ENCODE data around the gene HDLBP.

The HDLBP gene

GRCh38 chr2:241241669-241242068 is 73.8 kb downstream of the HDLBP start:
- TF ChIP-seq JUND (IDR thresholded peaks at IDR 0.05; ENCODE audit: low read depth) = no peak
- no peak for DNase-seq (ENCODE audit: low read depth in 1 of 2, low spot score in 1 of 2)
- in situ Hi-C loops (cut with HindIII; ENCODE audit: low pct_unique_long_range_greater_than_20kb, low sequenced_read_pairs) = no loop called here

DNA sequence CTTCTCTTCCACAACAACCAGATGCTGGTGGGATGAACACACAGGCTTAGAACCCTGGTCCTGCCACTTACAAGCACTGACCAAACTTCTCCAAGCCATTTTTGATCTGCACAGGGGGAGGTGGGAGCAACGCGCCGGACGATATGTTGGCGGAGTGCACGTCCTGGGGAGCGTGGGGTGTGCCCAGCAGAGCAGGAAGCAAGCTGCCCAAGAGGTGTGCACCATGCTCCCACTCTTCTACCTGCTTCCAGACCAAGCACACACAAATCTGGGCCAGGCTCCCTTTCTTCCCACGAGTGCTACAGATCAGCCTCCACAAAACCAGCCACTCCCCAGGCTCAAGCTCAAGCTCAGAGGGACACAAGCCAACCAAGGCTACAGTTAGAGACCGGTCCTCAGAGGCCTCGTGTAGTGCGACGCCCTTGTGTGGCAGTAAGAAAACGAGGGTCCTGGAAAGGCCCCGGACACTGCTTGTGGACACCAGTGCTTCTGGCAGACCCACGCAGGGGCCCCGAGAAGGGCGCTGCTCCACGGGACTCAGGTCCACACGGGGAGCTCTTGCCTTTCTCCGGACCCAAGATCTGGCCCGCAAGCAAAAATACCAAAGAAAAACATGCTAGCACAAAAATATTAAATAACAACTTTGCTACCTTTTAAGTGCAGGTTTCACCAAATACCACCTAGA is 75.0 kb downstream of the HDLBP start:
- TF ChIP-seq JUND (IDR thresholded peaks at IDR 0.05; ENCODE audit: low read depth) = no peak
- no peak for DNase-seq (ENCODE audit: low read depth in 1 of 2, low spot score in 1 of 2)
- in situ Hi-C loops (cut with HindIII; ENCODE audit: low pct_unique_long_range_greater_than_20kb, low sequenced_read_pairs) = no loop called here

DNA sequence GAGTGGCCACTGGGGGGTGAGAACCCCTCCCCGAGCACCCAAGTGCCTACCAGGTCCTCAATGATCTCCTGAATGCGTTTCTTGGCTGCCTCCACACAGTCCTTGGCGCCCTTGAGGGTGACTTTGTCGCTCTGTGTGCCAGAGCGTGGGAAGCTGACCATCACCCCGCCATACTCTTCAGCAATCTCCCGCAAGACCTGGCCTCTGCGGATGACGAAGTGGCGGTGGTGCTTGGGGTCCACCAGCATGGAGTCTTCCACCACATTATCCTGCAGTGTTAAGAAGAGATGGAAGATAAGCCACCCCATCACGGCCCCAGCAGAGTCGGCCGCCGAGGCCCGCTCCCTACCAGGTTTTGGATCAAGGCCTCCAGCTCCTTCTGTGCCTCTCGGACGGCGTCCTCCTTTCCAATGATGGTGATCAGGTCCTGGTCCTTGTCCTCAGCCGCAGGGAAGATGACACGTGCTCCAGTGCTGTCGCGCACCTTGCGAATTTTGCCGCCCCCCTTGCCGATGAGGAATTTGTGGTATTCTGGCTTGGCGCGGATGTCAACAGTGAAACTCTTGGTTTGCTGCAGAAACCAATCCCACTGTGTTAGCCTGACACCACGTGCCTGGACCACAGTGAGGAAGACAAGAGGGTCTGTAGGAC is 75.8 kb downstream of the HDLBP start:
- DNase-seq (ENCODE audit: low read depth in 1 of 2, low spot score in 1 of 2) = no peak

DNA sequence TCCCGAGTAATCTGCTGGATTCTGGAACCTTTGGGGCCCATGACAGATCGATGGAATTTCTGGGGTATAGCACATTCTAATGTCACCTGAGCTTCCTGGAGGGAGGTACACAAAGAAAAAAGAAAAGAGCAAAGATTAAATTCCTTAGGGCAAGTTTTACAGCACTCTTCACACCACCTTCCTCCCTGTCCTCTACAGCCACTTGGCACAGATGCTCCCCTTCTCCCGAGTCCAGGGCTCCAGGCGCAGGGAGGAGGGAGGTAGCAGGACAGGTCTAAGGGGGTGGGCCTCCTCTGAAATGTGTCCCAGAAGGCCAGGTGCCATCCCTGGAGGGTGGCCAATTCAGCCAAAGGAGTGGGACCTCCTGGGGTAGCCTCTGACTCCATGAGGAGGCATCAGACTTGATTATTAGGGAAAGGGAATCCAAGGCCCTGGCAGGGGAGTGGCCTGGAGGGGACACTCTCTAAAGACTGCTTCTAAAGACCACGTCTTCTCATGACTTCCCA is 76.7 kb downstream of the HDLBP start:
- DNase-seq (ENCODE audit: low read depth in 1 of 2, low spot score in 1 of 2) = no peak
- in situ Hi-C loops (cut with HindIII; ENCODE audit: low pct_unique_long_range_greater_than_20kb, low sequenced_read_pairs) = no loop called here
- TF ChIP-seq JUND (IDR thresholded peaks at IDR 0.05; ENCODE audit: low read depth) = no peak

More for the DNA sequence above, 75.8 kb downstream of the HDLBP start:
- in situ Hi-C loops (cut with HindIII; ENCODE audit: low pct_unique_long_range_greater_than_20kb, low sequenced_read_pairs) = no loop called here
- TF ChIP-seq JUND (IDR thresholded peaks at IDR 0.05; ENCODE audit: low read depth) = no peak

GRCh38 chr2:241237949-241238371 is 77.5 kb downstream of the HDLBP start:
- TF ChIP-seq JUND (IDR thresholded peaks at IDR 0.05; ENCODE audit: low read depth) = no peak
- DNase-seq (ENCODE audit: low read depth in 1 of 2, low spot score in 1 of 2) = no peak
- in situ Hi-C loops (cut with HindIII; ENCODE audit: low pct_unique_long_range_greater_than_20kb, low sequenced_read_pairs) = no loop called here

GRCh38 chr2:241237047-241237446 is 78.4 kb downstream of the HDLBP start:
- in situ Hi-C loops (cut with HindIII; ENCODE audit: low pct_unique_long_range_greater_than_20kb, low sequenced_read_pairs) = no loop called here
- no peak for TF ChIP-seq JUND (IDR thresholded peaks at IDR 0.05; ENCODE audit: low read depth)

GRCh38 chr2:241235859-241236593 is 79.4 kb downstream of the HDLBP start:
- no peak for DNase-seq (ENCODE audit: low read depth in 1 of 2, low spot score in 1 of 2)
- in situ Hi-C loops (cut with HindIII; ENCODE audit: low pct_unique_long_range_greater_than_20kb, low sequenced_read_pairs) = no loop called here
- TF ChIP-seq JUND (IDR thresholded peaks at IDR 0.05; ENCODE audit: low read depth) = no peak

More at GRCh38 chr2:241237047-241237446, 78.4 kb downstream of the HDLBP start:
- no peak for DNase-seq (ENCODE audit: low read depth in 1 of 2, low spot score in 1 of 2)

- DNase-seq (ENCODE audit: low read depth in 1 of 2, low spot score in 1 of 2) = no peak
- TF ChIP-seq JUND (IDR thresholded peaks at IDR 0.05; ENCODE audit: low read depth) = no peak
- in situ Hi-C loops (cut with HindIII; ENCODE audit: low pct_unique_long_range_greater_than_20kb, low sequenced_read_pairs) = no loop called here
Measured at GRCh38 chr2:241234962-241235740, 80.3 kb downstream of the HDLBP start.

DNA sequence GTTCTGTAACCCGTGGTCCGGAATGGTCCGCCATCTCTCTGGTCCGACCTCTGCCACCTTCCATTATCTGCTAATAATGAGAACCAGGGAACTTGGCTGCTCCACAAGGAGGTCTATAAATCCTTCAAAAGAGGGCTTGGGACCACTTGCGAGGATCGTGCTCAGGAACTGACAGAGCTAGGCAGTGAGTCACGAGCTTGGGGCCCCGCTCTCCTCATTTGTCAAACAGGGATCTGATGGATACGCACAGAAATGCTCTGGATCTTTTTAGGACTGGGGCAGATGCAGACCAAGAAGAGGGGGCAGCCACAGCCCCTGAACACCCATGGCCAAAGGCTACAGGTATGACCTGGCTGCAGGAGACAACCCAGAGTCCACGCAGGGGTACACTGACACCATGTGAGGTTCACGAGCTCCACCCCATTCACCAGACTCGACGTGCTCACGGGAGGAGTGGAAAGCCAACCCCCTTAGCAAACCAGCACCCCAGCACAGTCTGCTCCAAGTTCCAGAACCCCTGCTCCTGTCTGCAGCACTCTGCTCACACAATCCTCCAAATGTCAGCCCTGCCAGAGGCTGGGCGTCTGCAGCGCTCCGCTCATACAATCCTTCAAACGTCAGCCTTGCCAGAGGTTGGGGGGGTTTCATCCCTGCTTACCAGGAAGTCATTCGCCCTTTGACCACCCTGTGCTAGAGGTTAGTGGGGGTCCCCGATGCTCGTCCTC is 81.2 kb downstream of the HDLBP start:
- no peak for TF ChIP-seq JUND (IDR thresholded peaks at IDR 0.05; ENCODE audit: low read depth)
- DNase-seq (ENCODE audit: low read depth in 1 of 2, low spot score in 1 of 2) = no peak
- in situ Hi-C loops (cut with HindIII; ENCODE audit: low pct_unique_long_range_greater_than_20kb, low sequenced_read_pairs) = no loop called here

DNA sequence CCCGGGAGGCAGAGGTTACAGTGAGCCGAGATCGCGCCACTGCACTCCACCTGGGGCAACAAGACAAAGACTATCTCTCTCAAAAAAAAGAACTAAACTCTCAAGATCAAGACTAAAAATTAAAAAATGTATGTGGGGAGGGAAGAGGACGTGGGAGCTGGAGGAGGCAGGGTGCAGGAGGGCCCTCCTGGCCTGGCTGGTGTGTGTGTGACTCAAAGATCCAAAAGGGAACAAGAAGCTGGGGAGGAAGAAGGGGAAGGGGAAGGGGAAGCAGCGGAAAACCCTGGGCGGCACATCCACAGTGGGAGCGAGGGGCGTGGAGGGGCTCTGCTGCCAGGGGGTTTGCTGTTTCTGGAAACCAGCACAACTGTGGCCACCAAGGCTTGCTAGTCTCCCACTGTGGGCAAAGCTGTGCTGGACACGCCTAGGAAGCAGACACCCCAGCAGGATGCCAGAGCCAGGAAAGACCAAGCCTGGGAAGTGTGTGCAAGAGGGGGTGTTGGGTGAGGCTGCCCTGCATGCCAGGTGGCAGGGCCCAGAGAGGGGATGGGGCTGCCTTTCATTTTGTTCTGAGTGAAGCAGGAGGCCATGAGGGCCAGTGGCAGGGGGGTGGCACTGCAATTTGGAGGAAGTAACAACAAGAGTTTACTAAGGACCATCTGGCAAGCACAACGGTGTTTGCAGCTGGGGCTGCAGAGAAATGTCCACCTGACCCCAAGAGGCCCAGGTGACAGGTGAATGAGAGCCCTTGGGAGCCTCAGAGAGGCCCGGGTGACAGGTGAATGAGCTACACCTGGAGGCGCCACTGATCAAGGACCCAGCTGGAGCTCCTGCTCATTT is 82.5 kb downstream of the HDLBP start:
- DNase-seq (ENCODE audit: low read depth in 1 of 2, low spot score in 1 of 2) = no peak
- in situ Hi-C loops (cut with HindIII; ENCODE audit: low pct_unique_long_range_greater_than_20kb, low sequenced_read_pairs) = no loop called here
- TF ChIP-seq JUND (IDR thresholded peaks at IDR 0.05; ENCODE audit: low read depth) = no peak

DNA sequence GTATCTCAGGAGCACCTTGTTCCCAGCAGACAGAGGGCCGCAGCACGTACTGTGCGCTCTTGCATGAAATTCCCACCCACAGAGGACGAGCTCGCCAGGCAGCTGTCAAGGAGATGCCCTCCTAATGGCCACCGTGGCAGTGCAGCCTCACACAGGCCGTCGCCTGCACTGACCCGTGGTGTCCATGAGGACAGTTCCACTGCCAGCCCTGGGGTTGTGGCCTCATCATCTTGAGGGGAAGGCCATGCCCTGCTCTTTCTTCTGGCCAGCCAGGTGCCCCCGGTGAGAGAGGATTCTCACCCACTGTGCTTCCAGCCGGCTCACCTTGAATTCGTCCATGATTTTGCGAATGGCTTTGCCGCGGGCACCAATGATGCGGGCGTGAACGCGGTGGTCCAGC is 85.0 kb downstream of the HDLBP start:
- DNase-seq (ENCODE audit: low read depth in 1 of 2, low spot score in 1 of 2) = no peak

More for the DNA sequence above, 85.0 kb downstream of the HDLBP start:
- no peak for TF ChIP-seq JUND (IDR thresholded peaks at IDR 0.05; ENCODE audit: low read depth)
- in situ Hi-C loops (cut with HindIII; ENCODE audit: low pct_unique_long_range_greater_than_20kb, low sequenced_read_pairs) = no loop called here
